22Rv1 (cell line): Measurements from ENCODE around the gene SFXN5.

Source experiments
- H3K27ac ChIP-seq: fragments of 450-650 bp; 2 replicates; pipeline ENCODE4 v1.5.1; 2017
- CTCF ChIP-seq: fragments of 450-650 bp; IDR thresholded peaks from 2 replicates; pipeline ENCODE4 v1.5.1; 2017; ENCODE audit warnings: mild to moderate bottlenecking
- ZFX ChIP-seq: fragments of 450-650 bp; IDR thresholded peaks from 2 replicates; pipeline ENCODE4 v1.6.1; 2017; ENCODE audit warnings: antibody characterized with exemption, borderline replicate concordance

Gene SFXN5

DNA sequence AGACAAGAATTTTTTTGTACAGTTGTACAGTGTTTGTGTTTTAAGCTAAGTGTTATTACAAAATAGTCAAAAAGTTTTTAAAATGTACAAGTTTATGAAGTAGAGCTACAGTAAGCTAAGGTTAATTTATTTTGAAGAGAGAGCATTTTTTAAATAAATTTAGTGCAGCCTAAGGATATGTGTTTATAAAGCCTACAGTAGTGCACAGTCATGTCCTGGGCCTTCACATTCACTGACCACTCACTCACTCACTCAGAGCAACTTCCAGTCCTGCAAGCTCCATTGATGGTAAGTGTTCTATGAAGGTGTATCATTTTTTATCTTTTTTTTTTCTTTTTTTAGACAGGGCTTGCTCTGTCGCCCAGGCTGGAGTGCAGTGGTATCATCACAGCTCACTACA is 44.2 kb downstream of the SFXN5 start:
- TF ChIP-seq ZFX = no peak
- no peak for TF ChIP-seq CTCF
- no peak overlapping the region for H3K27ac ChIP-seq

GRCh38 chr2:73023497-73023896 is 48.0 kb downstream of the SFXN5 start:
- no peak for TF ChIP-seq CTCF
- TF ChIP-seq ZFX = no peak
- H3K27ac ChIP-seq = no peak overlapping the region

GRCh38 chr2:73022024-73022568 is 49.4 kb downstream of the SFXN5 start:
- no peak for TF ChIP-seq CTCF
- no peak for TF ChIP-seq ZFX
- H3K27ac ChIP-seq = no peak overlapping the region

GRCh38 chr2:73021371-73022010 is 50.0 kb downstream of the SFXN5 start:
- no peak overlapping the region for H3K27ac ChIP-seq
- TF ChIP-seq ZFX (no peak), CTCF (no peak)

DNA sequence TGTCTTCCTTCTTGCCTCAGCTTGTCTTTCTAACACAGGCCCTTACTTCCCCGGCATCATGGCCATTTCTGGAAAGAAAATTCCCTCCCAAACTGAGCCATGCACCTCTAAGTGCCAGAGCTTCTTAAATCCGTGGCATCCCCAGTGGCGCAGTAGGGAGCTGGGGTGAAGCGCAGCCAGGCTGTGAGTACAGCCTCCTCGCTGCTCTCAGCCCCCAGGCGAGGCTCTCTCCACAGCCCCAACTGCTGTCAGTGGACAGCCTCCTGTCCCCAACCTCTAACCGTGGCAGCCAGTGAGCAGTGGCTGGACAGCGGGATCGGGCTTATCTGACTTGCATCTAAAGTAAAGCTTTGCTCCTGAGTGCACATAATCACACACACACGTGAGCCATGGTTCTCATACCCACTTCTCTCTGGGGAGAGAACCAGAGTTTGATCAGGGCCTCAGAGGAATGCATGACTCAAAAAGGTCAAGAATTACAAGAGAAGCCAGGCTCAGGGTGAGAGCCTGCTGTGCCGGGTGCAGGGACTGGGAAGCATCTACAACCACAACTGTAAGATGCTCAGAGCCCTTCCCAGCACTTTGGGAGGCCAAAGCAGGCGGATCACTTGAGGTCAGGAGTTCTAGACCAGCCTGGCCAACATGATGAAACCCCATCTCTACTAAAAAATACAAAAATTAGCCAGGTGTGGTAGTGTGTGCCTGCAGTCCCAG is 50.7 kb downstream of the SFXN5 start:
- TF ChIP-seq ZFX = no peak
- no peak for TF ChIP-seq CTCF

GRCh38 chr2:73020306-73020656 is 51.2 kb downstream of the SFXN5 start:
- TF ChIP-seq CTCF (no peak), ZFX (no peak)
- H3K27ac ChIP-seq = no peak overlapping the region

More for the DNA sequence above, 50.7 kb downstream of the SFXN5 start:
- H3K27ac ChIP-seq = no peak overlapping the region

- no peak overlapping the region for H3K27ac ChIP-seq
- no peak for TF ChIP-seq CTCF
- TF ChIP-seq ZFX = no peak
Measured at GRCh38 chr2:73018188-73018825, 53.2 kb downstream of the SFXN5 start.
